ENCODE results near the gene PSMD6.

PSMD6 gene

DNA sequence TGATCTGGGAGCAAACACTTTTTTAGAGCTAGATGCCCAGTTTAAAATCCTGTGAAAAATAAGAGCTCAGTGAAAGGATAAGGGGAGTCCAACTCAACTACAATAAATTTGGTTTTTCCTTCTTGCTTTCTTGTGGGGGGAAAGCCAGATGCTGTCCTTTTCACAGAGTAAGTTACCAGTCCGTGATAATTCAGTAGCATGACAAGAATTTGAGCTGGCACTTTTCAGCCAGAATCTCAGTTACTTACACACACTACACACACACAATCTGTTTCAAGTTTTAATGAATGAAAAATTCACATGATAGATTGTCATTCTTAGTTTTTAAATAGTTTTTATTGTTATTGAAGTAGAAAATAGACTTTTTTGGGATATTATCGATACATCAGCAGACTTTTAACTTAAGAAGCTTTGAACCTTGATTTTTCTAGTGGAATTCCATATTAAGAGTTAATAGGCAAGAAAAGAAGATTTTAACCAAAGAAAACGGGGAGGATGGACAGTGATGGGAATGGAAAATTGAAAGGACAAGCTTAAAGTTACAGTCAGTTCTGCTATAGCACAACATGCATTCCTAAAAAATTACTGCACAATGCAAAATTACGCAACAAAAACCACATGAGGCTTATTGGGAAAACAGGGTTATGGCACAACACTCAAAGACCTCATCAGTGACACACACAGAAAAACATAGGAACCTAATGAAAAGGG lies 47.0 kb downstream of the PSMD6 start:
- no peak for DNase-seq

DNA sequence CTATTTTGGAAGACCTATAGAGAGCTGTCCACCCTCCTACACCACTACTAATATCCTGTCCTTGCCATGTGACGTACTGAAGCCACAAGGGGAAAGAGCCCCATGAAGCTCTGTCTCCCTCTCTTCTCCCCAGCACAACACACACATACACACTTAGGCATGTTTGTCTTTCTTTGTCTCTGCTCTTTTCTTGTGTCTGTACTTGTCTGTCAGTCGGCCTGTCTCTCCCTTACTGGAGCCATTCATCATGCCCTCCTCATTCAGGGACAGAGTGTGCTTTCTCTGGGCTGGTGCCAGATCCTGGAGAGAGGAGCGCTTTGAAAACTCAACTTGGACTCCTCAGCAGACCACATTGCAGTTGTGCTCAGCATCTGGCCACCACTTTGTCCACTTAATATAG lies 47.6 kb downstream of the PSMD6 start:
- DNase-seq, result no peak

DNA sequence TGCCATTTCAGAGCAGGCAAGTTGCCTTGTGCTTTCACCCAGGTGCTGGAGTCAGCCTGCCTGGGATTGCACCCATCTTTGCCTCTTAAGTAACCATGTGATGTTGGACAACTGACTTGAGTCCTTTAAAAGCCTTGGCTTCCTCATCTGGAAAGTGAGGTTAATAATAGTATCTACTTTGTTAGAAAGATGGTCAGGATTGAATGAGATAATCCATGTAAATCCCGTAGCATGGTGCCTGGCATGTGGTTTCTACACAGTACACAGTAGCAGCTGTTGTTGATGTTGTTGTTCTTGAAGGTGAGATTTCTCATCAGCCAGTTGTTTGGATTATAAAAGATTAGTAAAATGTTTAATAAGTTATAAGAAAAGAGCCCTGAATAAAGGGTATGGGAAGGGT lies 48.8 kb downstream of the PSMD6 start:
- DNase-seq, result no peak

DNA sequence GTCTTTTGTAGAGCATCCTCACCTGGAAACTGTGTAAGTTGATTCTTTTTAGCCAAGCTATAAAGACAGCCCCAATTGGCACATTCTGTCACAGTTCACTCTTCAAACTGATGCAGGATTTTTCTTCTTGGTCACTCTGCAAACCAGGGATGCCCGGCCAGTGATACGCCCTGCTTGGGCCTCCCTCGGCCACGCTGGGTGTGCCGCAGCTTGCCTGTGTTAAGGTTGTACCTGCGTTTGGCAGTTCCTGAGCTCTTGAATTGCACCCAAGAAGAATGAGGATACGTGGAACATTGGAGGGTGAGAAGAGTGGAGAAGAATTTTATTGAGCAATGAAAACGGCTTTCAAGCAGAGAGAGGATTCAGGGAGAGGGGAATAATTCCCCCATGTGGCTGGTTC lies 49.9 kb downstream of the PSMD6 start:
- no peak for DNase-seq

DNA sequence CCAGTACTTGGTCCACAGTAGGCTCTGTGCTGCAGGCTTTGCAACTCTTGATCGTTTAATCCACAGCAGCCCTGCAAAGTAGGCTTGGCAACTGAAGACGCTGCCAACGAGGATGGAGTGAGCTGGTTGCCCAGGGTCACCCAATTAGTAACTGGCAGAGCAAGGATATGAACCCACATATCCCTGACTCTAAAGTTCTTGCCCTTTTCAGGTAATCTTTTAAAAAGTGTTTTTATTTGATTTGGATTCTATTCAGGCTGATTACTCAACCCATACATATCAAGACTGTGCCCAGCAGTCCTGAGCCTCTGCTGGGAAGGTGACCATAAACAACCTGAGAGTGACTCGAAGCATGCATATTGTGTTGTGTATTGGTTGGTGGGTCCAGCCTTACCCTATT lies 50.3 kb downstream of the PSMD6 start:
- no peak for DNase-seq

DNA sequence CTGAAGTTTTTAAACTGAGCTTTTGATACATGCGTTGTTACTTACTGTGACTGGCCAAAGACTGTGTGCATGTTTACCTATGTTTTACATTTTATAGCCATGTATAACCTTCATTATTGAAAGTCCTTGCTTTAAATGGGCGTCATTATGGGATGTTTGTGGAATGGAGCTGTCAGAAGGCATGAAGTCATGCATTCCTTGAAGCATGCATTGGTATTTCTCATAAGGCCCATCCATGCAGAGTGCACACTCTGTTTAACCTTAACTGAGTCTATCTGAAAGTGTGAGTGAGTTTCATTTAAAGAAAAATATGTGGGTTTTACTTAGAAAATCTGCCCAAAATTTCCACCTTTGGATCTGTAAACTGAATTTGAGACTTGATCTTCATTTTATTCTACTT lies 51.1 kb downstream of the PSMD6 start:
- DNase-seq, result no peak

DNA sequence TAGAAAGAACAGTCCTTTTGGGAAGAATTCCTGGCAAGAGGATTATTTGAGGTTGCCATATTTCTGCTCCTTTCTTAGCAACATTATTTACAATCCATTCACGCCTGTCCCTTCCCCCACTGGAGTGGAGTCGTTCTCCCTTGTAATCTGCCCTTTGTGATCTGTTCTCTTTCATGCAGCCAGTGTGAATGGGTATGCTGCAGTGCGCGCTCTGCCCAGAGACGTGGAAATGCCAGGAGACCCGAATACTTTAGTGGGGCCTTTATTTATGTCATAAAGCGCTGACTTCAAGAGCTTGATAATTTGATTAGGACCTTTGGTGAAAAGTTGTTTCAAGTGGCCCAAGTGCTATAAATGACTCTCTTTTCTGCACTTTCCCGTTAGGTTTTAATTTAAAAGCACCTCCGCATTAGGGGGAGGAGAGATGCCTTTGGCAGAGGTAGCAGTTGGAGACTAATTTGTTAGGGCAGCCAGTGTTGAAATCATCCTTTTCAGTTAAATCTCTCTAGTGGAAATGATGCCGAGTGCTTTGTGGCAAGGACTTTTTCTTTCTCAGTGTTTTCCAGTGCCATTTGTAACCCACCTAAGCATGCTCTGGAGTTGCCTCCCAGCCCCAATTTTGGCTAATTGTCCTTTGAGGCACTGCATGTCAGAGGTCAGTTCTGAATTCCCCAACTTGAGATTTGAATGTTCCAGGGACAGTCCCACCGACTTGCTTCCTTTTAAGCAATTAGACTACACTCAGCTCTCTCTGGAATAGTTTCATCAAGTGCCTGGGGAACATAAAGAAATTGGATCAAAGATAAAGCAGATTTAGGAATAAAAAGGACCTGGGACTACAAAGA lies 52.4 kb downstream of the PSMD6 start:
- DNase-seq, result no peak

DNA sequence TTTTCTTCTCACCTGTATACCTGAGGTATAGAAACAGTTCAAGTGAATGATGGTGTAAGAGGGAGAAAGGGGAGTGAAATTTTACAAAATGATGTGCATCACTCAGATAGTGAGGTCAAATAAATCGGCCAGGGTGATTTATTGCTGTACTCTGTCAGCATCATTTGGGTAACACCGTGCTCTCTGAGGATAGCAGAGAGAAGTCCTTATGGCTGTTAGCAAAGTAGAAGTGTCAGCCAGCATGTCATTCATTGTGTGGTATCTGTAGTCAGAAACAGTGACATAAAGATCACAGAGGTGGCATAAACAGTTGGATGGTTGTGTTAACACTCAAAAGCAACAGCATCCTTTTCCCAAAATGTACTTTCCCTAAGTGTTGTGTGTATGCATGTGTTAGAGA lies 53.4 kb downstream of the PSMD6 start:
- DNase-seq, result no peak

DNA sequence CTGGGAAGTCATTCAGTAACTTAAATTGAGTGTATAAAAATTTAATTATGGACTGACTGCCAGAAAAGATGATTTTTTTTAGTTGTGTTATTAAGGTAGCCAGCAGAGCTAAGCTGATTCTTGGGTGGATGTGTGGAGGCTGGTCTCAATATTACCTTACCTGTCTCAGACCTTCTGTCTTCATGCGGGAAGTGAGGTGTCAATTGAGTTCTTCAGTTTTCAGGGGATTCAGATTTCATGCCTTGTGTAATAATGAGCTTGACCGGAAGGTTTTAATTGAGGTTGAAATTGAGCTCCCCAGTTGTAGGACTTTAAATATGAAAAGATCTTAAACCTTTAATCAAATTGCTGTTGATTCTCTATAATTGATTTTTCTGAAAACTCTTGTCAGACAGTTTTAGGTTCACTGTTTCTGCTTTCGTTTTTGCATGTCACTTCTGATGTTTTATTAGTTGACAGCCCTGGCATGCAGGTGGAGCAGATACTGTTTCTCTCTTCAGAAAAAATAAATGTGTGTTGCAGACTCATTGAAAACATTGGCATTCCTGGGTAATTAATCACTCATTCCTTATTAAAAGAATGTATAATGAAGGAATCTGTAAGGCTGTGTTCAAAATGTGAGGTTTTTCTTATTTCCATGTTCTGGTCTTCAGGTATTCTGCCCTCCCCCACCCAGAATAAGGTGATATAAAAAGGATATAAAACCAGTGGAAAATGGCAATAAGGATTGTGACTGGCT lies 54.5 kb downstream of the PSMD6 start:
- no peak for DNase-seq

DNA sequence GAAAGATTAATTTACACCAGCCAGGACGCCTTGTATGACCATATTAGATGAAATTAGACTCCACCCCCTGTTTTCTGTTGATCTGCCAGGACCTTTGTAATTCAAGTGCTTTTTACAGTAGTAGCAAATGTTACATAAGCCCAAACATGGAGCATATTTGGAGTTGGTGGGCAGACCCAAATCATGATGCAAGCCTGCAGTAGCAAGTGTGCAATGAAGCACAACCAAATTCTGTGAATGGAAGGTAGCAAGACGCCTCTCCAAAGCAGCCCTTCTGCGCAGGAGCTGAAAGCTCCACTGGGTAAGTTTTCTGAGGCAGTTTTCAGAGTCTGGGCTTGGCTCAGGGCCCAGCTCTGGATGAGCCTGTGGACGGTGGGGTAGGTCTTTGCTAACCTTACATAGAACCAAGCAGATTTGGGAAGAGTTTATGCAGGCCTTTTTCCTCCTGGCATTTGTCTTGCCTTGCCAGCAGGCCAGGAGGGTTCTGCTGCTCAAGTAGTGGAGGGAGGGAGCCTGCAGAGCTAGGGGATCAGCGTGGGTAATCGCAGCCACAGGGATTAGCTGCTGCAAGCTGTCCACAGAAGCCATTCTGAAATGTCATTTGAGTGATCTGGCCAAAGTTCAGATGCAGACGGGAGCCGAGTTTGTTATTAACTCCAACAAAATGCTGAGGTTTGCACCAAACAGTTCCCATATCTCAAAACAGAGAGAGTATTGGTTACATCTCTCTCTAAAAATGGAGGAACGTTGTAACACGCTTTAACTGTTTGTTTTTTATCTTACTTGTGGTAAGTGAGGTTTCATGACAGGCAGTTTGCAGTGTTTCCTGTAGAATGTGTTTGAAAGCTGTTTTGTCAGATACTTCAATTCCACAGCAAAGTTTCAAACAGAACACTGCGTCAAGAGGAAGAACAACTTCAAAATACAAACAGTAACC lies 55.4 kb downstream of the PSMD6 start:
- no peak for DNase-seq

DNA sequence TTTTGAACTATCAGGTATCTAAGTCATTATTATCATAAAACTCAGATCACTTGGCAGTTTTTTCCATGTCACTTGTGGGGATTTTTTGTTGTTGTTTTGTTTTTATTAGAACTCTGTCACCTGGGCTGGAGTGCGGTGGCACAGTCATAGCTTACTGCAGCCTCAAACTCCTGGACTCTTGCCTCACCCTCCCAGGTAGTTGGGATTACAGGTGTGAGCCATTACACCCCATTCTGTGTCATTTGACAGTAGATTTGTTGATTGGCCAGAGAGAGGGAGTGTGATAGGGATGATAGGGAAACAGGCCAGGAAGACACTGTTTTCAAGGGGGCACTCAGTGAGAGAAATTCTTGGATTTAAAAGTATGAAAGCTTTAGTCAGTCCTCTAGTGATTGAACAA lies 56.4 kb downstream of the PSMD6 start:
- DNase-seq, result no peak

DNA sequence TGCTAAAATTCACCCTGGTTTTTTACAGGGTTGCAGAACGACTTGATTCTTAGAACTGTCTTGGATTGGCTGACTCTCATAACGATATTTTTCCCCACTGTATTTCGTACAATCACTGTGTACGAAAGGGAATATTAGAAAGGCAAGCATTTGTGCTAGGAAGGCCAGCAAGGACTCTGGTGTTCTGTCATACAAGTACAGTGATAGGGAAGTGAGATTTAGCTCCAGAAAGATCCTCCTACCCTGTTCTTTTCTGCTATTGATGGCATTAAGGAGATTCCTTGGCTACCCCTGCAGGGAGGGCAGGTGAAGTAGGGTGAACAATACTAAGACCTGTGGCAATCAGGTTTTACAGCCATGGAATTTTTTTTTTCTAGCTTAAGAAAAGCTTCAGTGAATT lies 57.3 kb downstream of the PSMD6 start:
- DNase-seq, result no peak

DNA sequence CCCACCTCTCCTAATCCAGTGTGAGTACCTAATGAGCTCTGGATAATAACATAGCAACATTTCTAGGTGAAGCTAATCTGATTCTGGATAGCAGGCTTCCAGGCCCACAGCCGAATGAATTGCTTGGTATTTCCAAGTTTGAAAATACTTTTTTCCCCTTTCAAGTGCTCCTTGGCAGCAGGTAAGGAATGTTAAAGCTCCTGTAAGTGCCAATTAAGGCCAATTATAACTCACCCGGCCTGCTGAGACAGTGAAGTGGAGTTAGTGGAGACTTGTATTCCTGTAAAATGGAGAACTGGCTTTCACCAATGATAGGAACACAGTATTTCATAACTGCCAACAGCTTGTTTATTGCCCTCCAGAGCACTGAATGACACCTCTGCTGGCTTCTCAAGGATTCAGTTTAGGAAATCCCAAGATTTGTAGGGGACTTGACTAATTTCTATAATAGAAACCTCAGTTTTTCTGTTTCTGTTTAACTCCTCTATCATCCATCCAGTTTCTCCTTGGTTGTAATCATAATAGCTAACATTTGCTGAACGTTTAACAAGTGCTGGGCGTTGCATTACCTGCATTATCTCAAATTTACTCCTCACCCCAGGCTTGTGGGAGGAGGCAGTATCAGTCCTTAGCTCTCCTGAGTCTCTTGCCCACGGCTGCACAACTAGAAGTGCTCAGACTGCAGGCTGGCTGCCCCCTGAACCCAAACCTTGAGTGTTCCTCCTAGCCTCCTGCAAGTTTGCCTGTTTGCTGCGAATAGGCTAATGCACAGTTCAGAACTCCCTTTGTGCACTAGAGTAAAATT lies 58.4 kb downstream of the PSMD6 start:
- DNase-seq, result no peak

DNA sequence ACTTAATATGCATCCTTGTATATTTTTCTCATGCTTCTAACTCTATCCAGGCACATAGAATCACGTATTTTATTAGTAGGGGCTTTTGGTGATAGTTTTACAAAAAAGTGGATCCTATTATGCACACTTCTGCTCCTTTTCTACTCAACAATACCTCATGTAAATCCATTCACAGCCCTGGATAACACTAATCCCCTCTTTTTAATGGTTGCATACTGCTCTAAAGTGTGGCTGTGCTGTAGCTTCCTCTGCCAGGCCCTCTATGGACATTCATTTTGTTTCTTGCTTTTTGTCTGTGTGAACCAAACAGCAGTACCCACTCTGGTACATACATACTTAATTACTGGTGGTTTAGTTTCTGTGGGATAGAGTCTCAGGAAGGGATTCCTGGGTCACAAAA lies 59.8 kb downstream of the PSMD6 start:
- no peak for DNase-seq

DNA sequence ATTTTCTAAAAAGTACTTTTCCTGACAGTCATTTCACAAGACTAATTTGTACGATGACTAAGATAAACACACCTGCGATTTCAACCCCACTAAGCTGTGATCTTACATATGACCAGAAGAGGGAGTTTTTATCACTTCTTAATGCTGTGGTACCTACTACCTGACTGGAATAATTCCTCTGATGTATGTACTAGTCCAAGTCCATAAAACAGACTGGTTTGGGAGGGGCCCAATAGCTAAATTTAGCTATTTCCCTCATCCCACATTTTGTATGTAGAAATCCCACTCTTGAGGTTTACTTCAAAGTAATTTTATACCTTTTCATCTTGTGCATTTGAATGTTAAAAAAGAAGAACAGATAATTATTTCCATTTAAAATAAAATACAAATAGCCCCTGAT lies 61.4 kb downstream of the PSMD6 start:
- no peak for DNase-seq
